ENCODE data around the gene ACER2. TPM values are rescaled to one million over a fixed set of nuclear protein-coding genes. Genes with fewer than 3 reads are reported as not detected.

ACER2 gene
- total and polyA plus RNA-seq, 5 donors from 2014 or later: 0.21 to 2.9 (median 0.87) TPM

DNA sequence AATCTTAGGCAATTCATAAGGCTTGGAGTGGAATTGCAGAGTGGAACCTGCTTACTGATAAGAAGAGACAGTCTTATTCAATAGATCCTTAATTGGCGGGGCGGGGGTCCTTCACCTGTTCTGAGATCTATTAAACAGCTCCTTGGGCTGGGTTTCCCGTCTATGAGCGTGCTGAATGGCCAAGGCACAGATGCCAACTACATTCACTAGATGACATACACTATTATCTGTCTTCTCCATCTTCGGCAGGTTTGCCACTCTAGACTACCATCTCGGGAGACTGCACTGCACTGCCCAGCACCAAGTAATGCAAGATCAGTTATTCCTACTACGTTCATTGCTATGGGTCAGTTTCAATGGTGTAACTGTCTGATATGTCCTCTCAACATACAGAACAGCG, 81.5 kb downstream of the ACER2 start:
- peaks cover 5 to 11% (median 8%) of the 10 kb centered on the region in 4 donors for H3K4me1 Mint-ChIP-seq
- Histone ChIP-seq H3K36me3 (ENCODE audit: control insufficient read depth, insufficient read depth, low read length) (no peaks in the 10 kb centered on the region), H3K27me3 (ENCODE audit: control insufficient read depth, insufficient read depth, low read length) (peaks cover 5% of the 10 kb centered on the region), H3K27ac (ENCODE audit: insufficient read depth, low read length, poor library complexity, severe bottlenecking) (no peak overlapping the region), H3K4me1 (ENCODE audit: control insufficient read depth, insufficient read depth, low read length, poor library complexity, severe bottlenecking) (no peaks in the 10 kb centered on the region), H3K4me3 (ENCODE audit: low read depth, low read length) (no peak overlapping the region), H3K9me3 (ENCODE audit: control insufficient read depth in 2 of 2, low read length in 2 of 2) (no peaks in the 10 kb centered on the region)
- ATAC-seq (ENCODE audit: low read depth in 2 of 2): no peak
- no peak overlapping the region for H3K4me3 Mint-ChIP-seq
- H3K27me3 Mint-ChIP-seq: peaks cover 14% of the 10 kb centered on the region
- no peaks in the 10 kb centered on the region for H3K36me3 Mint-ChIP-seq
- H3K27ac Mint-ChIP-seq: no peak overlapping the region
- DNase-seq: no peak
- H3K9me3 Mint-ChIP-seq: no peaks in the 10 kb centered on the region

GRCh38 chr9:19490828-19491227, 82.0 kb downstream of the ACER2 start:
- no peak for DNase-seq
- no peak for ATAC-seq (ENCODE audit: low read depth in 2 of 2)
- peaks cover 0 to under 1% (median 0%) of the 10 kb centered on the region in 7 donors for H3K9me3 Mint-ChIP-seq
- H3K4me1 Mint-ChIP-seq: peaks cover 5 to 11% (median 8%) of the 10 kb centered on the region in 4 donors
- peaks cover 11% of the 10 kb centered on the region for H3K27me3 Mint-ChIP-seq
- Histone ChIP-seq H3K36me3 (ENCODE audit: control insufficient read depth, insufficient read depth, low read length) (no peaks in the 10 kb centered on the region), H3K27ac (ENCODE audit: insufficient read depth, low read length, poor library complexity, severe bottlenecking) (no peak overlapping the region), H3K9me3 (ENCODE audit: control insufficient read depth in 2 of 2, low read length in 2 of 2) (no peaks in the 10 kb centered on the region), H3K4me1 (ENCODE audit: control insufficient read depth, insufficient read depth, low read length, poor library complexity, severe bottlenecking) (no peaks in the 10 kb centered on the region), H3K27me3 (ENCODE audit: control insufficient read depth, insufficient read depth, low read length) (peaks cover 5% of the 10 kb centered on the region), H3K4me3 (ENCODE audit: low read depth, low read length) (no peak overlapping the region)
- no peak overlapping the region for H3K27ac Mint-ChIP-seq
- H3K4me3 Mint-ChIP-seq: no peak overlapping the region
- H3K36me3 Mint-ChIP-seq: no peaks in the 10 kb centered on the region

DNA sequence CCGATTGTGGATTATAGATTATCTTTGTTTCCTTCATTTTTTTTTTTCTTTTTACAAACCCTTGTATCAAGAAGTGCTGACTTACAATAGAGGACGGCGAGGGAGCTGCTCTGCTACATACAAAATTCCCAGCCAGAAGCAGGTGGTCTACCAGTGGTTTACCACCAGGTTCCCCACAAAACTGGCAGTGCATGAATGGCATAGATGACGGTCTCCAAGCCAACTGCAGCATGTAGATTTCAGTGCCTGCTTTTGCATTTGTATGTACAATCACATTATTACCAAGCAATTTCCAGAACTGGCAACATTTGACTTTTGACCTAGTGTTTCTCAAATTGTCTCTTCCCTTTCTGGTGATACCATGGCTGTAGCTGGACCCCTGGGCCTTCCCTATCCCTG, 84.0 kb downstream of the ACER2 start:
- Histone ChIP-seq H3K27me3 (ENCODE audit: control insufficient read depth, insufficient read depth, low read length) (peaks cover 5% of the 10 kb centered on the region), H3K36me3 (ENCODE audit: control insufficient read depth, insufficient read depth, low read length) (no peaks in the 10 kb centered on the region), H3K4me1 (ENCODE audit: control insufficient read depth, insufficient read depth, low read length, poor library complexity, severe bottlenecking) (no peaks in the 10 kb centered on the region), H3K27ac (ENCODE audit: insufficient read depth, low read length, poor library complexity, severe bottlenecking) (no peak overlapping the region), H3K9me3 (ENCODE audit: control insufficient read depth in 2 of 2, low read length in 2 of 2) (no peaks in the 10 kb centered on the region), H3K4me3 (ENCODE audit: low read depth, low read length) (no peak overlapping the region)
- Mint-ChIP-seq H3K4me1 (peaks cover 5 to 11% (median 8%) of the 10 kb centered on the region in 4 donors), H3K27ac (no peak overlapping the region), H3K36me3 (no peaks in the 10 kb centered on the region), H3K27me3 (peaks cover 16% of the 10 kb centered on the region), H3K4me3 (peak overlapping the region in 1 of 4 donors; percentile 44), H3K9me3 (peaks cover 0 to 2% (median 0%) of the 10 kb centered on the region in 7 donors)
- ATAC-seq (ENCODE audit: low read depth in 2 of 2) (no peak), DNase-seq (no peak)

- H3K9me3 Mint-ChIP-seq: peaks cover 0 to 2% (median 0%) of the 10 kb centered on the region in 7 donors
Observed at GRCh38 chr9:19493174-19493811, 84.5 kb downstream of the ACER2 start.

DNA sequence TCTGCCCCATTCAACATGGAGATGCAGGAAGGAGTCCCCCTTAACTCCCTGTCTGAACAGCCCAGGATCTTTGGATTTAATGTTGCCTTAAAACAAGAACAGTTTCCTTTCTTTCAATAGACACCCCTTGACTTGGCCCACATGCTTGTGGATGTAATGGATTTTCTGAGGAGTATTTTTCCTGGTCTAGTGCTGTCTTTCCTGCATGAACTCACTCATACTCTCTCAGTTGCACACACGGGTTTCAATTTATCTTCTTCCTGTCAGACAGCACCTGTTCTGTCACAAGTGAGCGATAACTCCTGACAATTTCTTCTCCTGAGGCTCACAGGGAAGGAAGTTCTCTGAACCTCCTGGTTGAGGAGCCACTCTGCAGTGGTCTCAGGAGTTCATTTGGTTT, 85.1 kb downstream of the ACER2 start:
- no peaks in the 10 kb centered on the region for H3K4me1 ChIP-seq (ENCODE audit: control insufficient read depth, insufficient read depth, low read length, poor library complexity, severe bottlenecking)
- no peaks in the 10 kb centered on the region for H3K9me3 ChIP-seq (ENCODE audit: control insufficient read depth in 2 of 2, low read length in 2 of 2)
- Mint-ChIP-seq H3K4me1 (peaks cover 5 to 11% (median 8%) of the 10 kb centered on the region in 4 donors), H3K27me3 (peaks cover 16% of the 10 kb centered on the region), H3K36me3 (no peaks in the 10 kb centered on the region), H3K4me3 (peak overlapping the region in 1 of 4 donors; percentile 41), H3K27ac (peak overlapping the region in 1 of 3 donors; percentile 16), H3K9me3 (peaks cover 0 to 2% (median 0%) of the 10 kb centered on the region in 7 donors)
- ATAC-seq (ENCODE audit: low read depth in 2 of 2): no peak
- H3K4me3 ChIP-seq (ENCODE audit: low read depth, low read length): no peak overlapping the region
- H3K27me3 ChIP-seq (ENCODE audit: control insufficient read depth, insufficient read depth, low read length): peaks cover 5% of the 10 kb centered on the region
- no peak for DNase-seq
- no peak overlapping the region for H3K27ac ChIP-seq (ENCODE audit: insufficient read depth, low read length, poor library complexity, severe bottlenecking)
- no peaks in the 10 kb centered on the region for H3K36me3 ChIP-seq (ENCODE audit: control insufficient read depth, insufficient read depth, low read length)

More at GRCh38 chr9:19493174-19493811, 84.5 kb downstream of the ACER2 start:
- peaks cover 5 to 11% (median 8%) of the 10 kb centered on the region in 4 donors for H3K4me1 Mint-ChIP-seq
- H3K27ac Mint-ChIP-seq: no peak overlapping the region
- peak overlapping the region in 2 of 4 donors; percentile 16 to 44 for H3K4me3 Mint-ChIP-seq
- Histone ChIP-seq H3K27me3 (ENCODE audit: control insufficient read depth, insufficient read depth, low read length) (peaks cover 5% of the 10 kb centered on the region), H3K4me1 (ENCODE audit: control insufficient read depth, insufficient read depth, low read length, poor library complexity, severe bottlenecking) (no peaks in the 10 kb centered on the region), H3K36me3 (ENCODE audit: control insufficient read depth, insufficient read depth, low read length) (no peaks in the 10 kb centered on the region), H3K27ac (ENCODE audit: insufficient read depth, low read length, poor library complexity, severe bottlenecking) (no peak overlapping the region), H3K4me3 (ENCODE audit: low read depth, low read length) (no peak overlapping the region), H3K9me3 (ENCODE audit: control insufficient read depth in 2 of 2, low read length in 2 of 2) (no peaks in the 10 kb centered on the region)
- peaks cover 16% of the 10 kb centered on the region for H3K27me3 Mint-ChIP-seq
- peak; percentile 55 for ATAC-seq (ENCODE audit: low read depth in 2 of 2)
- H3K36me3 Mint-ChIP-seq: no peaks in the 10 kb centered on the region
- DNase-seq: peak in 2 of 3 donors; percentile 34 to 60

DNA sequence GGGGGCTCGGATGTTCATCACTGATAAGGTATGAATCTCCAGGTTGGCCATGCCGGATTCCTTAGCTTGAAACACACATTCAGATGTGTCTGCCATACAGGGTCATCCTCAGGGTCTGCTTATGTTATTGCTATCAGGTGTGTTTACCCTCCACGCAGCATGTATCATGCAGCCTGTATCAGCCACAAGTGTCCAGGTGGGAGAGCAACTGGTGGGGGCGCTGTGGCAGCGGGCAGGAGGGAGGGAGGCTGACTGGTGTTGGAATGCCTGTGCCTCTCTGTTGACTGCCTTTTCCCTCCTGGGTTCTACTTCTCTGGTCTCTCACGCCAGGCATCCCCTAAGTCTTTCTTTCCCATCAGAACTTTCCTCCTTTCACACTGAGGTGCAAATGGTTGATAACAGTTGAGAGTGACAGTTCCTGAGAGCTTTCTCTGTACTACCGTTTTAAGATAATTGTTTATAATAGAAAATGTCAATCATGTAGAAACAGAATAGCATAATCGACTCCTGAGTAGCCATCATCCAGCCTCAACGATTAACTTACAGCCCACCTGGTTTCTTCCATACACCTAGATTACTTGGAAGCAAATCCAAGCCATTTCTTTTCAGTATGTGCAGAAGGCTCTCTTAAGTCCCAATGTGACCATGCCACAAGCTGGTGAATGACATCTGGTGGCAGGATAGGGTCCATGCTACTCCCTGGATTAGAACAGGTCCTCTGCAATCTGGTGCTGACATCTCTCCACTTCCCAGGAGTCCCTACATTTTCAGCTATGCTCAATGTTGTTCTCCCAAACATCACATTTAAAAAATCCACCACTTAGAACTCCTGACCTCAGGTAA, 86.6 kb downstream of the ACER2 start:
- H3K4me1 ChIP-seq (ENCODE audit: control insufficient read depth, insufficient read depth, low read length, poor library complexity, severe bottlenecking): no peaks in the 10 kb centered on the region
- Mint-ChIP-seq H3K4me1 (peaks cover 5 to 11% (median 8%) of the 10 kb centered on the region in 4 donors), H3K9me3 (peaks cover 0 to 7% (median 0%) of the 10 kb centered on the region in 7 donors), H3K27ac (no peak overlapping the region), H3K4me3 (no peak overlapping the region), H3K36me3 (no peaks in the 10 kb centered on the region), H3K27me3 (peaks cover 16% of the 10 kb centered on the region)
- no peaks in the 10 kb centered on the region for H3K9me3 ChIP-seq (ENCODE audit: control insufficient read depth in 2 of 2, low read length in 2 of 2)
- H3K27ac ChIP-seq (ENCODE audit: insufficient read depth, low read length, poor library complexity, severe bottlenecking): no peak overlapping the region
- ATAC-seq (ENCODE audit: low read depth in 2 of 2) (no peak), DNase-seq (no peak)
- H3K27me3 ChIP-seq (ENCODE audit: control insufficient read depth, insufficient read depth, low read length): peaks cover 5% of the 10 kb centered on the region
- H3K36me3 ChIP-seq (ENCODE audit: control insufficient read depth, insufficient read depth, low read length): no peaks in the 10 kb centered on the region
- H3K4me3 ChIP-seq (ENCODE audit: low read depth, low read length): no peak overlapping the region

DNA sequence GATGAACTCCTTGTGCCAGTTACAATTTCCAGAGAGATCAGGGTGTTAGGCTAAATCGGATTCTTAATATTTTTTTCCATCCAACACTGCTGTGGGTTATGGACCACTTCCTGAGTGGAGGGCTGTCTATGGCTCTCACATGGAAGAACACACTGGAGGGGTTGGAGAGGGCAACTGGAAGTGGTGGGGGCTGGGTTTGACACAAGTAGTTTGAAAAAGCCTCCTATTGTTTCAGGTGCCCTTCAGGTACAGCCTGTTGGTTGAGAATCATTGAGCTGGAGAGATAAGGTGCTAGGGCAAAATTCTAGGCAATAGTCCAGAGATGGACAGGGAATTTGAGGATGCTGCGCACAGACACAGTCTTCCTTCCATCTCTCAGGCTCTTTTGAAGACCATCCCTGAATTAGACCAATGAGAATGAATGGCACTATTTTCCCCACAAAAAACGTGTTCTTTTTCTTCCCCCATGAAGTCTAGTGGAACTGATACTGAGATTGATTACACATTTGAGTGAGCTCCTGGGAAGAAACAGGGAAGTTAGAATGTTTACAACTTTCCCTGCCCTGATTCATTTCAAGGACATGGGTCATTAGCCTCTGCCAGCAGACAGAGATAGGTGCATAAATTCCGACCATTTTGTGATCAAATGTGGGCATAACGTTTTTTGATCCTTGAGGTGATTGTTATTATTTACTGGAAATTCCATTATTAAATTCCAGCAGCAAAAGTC, 87.7 kb downstream of the ACER2 start:
- H3K4me1 Mint-ChIP-seq: peaks cover 5 to 11% (median 8%) of the 10 kb centered on the region in 4 donors
- ATAC-seq (ENCODE audit: low read depth in 2 of 2) (no peak), DNase-seq (no peak)
- H3K36me3 Mint-ChIP-seq: no peaks in the 10 kb centered on the region
- H3K4me3 Mint-ChIP-seq: no peak overlapping the region
- Histone ChIP-seq H3K27me3 (ENCODE audit: control insufficient read depth, insufficient read depth, low read length) (peaks cover 5% of the 10 kb centered on the region), H3K9me3 (ENCODE audit: control insufficient read depth in 2 of 2, low read length in 2 of 2) (no peaks in the 10 kb centered on the region), H3K27ac (ENCODE audit: insufficient read depth, low read length, poor library complexity, severe bottlenecking) (no peak overlapping the region), H3K36me3 (ENCODE audit: control insufficient read depth, insufficient read depth, low read length) (no peaks in the 10 kb centered on the region), H3K4me1 (ENCODE audit: control insufficient read depth, insufficient read depth, low read length, poor library complexity, severe bottlenecking) (no peaks in the 10 kb centered on the region), H3K4me3 (ENCODE audit: low read depth, low read length) (no peak overlapping the region)
- H3K27me3 Mint-ChIP-seq: peaks cover 20% of the 10 kb centered on the region
- peaks cover 0 to 9% (median 0%) of the 10 kb centered on the region in 7 donors for H3K9me3 Mint-ChIP-seq
- H3K27ac Mint-ChIP-seq: no peak overlapping the region
